Measurements from ENCODE around the gene MICA.
A peak's percentile ranks its signal among the peaks of the same experiment; 100 is the strongest.
"Not testable (repeated sequence)": the region's sequence is repeated elsewhere in the genome, so short reads cannot be mapped to it uniquely, and the experiment has no call there.

MICA gene

GRCh38 chr6:31416394-31417014 lies 13.1 kb downstream of the MICA start:
- DNase-seq = no peak

- no peak for DNase-seq
Measured at GRCh38 chr6:31418251-31418650, 14.9 kb downstream of the MICA start.

GRCh38 chr6:31419842-31420241 lies 16.4 kb downstream of the MICA start:
- DNase-seq = no peak

GRCh38 chr6:31420546-31420945 lies 17.2 kb downstream of the MICA start:
- no peak for DNase-seq

- no peak for DNase-seq
Measured at GRCh38 chr6:31422587-31422986, 19.2 kb downstream of the MICA start.

GRCh38 chr6:31423550-31423949 lies 20.2 kb downstream of the MICA start:
- DNase-seq = no peak

GRCh38 chr6:31426395-31427354 lies 23.3 kb downstream of the MICA start:
- no peak for DNase-seq

GRCh38 chr6:31430449-31430848 lies 27.1 kb downstream of the MICA start:
- no peak for DNase-seq

- not testable (repeated sequence) for DNase-seq
Measured at GRCh38 chr6:31435051-31435450, 31.7 kb downstream of the MICA start.

GRCh38 chr6:31438222-31438621 lies 34.8 kb downstream of the MICA start:
- no peak for DNase-seq

GRCh38 chr6:31438677-31439076 lies 35.3 kb downstream of the MICA start:
- DNase-seq = no peak

- DNase-seq = peak in 2 of 4 experiments; percentile 70 to 85
Measured at GRCh38 chr6:31441365-31442267, 38.2 kb downstream of the MICA start.

GRCh38 chr6:31446481-31446880 lies 43.1 kb downstream of the MICA start:
- DNase-seq = no peak

- DNase-seq = not testable (repeated sequence)
Measured at GRCh38 chr6:31446999-31447789, 43.8 kb downstream of the MICA start.

GRCh38 chr6:31450751-31451150 lies 47.4 kb downstream of the MICA start:
- no peak for DNase-seq

GRCh38 chr6:31452859-31453258 lies 49.5 kb downstream of the MICA start:
- no peak for DNase-seq

GRCh38 chr6:31453259-31453658 lies 49.9 kb downstream of the MICA start:
- no peak for DNase-seq

- not testable (repeated sequence) for DNase-seq
Measured at GRCh38 chr6:31459864-31460263, 56.5 kb downstream of the MICA start.

- DNase-seq = no peak
Measured at GRCh38 chr6:31460361-31461025, 57.1 kb downstream of the MICA start.

- no peak for DNase-seq
Measured at GRCh38 chr6:31462026-31462963, 58.9 kb downstream of the MICA start.

Measured in activated CD4-positive, CD25-positive, alpha-beta regulatory T cell (primary cell).